Measurements from ENCODE around the gene SHLD1. TPM values are rescaled to one million over a fixed set of nuclear protein-coding genes. Genes with fewer than 3 reads are reported as not detected.
A peak's percentile ranks its signal among the peaks of the same experiment; 100 is the strongest.
"Not testable (repeated sequence)": the region's sequence is repeated elsewhere in the genome, so short reads cannot be mapped to it uniquely, and the experiment has no call there.

Gene SHLD1
- total RNA-seq, 2 donors from 2014 or later: 9.2 to 9.4 TPM

DNA sequence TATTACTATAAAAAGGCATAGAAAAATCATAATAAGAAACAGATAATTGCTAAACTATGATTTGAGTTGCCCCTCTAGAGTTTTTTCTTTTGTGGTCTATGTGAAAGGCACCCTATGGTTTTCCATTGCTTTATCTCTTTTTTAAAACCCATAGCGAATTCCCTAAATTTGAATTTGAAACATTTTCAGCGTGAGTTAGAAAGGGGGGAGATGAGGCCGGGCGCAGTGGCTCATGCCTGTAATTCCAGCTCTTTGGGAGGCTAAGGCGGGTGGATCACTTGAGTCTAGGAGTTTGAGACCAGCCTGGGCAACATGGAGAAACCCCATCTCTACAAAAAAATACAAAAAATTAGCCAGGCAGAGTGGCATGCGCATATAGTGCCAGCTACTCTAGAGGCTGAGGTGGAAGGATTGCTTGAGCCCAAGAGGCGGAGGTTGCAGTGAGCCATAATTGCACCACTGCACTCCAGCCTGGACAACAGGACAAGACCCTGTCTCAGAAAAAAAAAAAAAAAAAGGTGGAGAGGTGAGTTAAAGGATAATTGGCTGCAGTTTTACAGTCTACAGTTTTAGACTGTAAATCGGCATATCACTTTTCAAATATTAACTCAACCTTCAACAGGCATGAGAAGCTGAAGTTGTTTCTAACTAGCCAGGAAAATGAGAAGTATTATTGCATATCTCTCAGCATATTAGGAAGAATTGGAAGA lies 46.3 kb downstream of the SHLD1 start:
- no peaks in the 10 kb centered on the region for H3K9me3 ChIP-seq (ENCODE audit: control insufficient read depth, low read length, poor library complexity, severe bottlenecking)
- DNase-seq: no peak
- H3K27ac Mint-ChIP-seq: peak overlapping the region; percentile 53
- ATAC-seq: no peak
- peaks cover 5% of the 10 kb centered on the region for H3K36me3 Mint-ChIP-seq (ENCODE audit: low read depth)
- H3K4me1 Mint-ChIP-seq: peaks cover 4% of the 10 kb centered on the region
- no peak overlapping the region for H3K4me3 Mint-ChIP-seq
- H3K27me3 Mint-ChIP-seq: no peaks in the 10 kb centered on the region

DNA sequence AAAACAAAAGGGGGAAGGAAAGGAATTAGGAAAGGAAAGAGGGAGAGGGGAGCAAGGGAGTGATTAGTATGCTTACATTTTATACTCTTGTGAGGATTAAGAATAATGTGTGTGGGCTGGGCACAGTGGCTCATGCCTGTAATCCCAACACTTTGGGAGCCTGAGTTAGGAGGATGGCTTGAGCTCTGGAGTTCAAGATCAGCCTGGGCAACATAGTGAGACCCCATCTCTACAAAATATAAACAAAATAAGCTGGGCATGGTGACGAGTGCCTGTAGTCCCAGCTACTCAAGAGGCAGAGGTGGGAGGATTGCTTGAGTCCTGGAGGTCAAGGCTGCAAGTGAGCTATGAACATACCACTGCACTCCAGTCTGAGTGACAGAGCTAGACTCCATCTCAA lies 47.0 kb downstream of the SHLD1 start:
- ATAC-seq (no peak), DNase-seq (no peak)
- H3K4me1 Mint-ChIP-seq: peaks cover 6% of the 10 kb centered on the region
- no peaks in the 10 kb centered on the region for H3K27me3 Mint-ChIP-seq
- no peak overlapping the region for H3K4me3 Mint-ChIP-seq
- no peaks in the 10 kb centered on the region for H3K9me3 ChIP-seq (ENCODE audit: control insufficient read depth, low read length, poor library complexity, severe bottlenecking)
- peaks cover 5% of the 10 kb centered on the region for H3K36me3 Mint-ChIP-seq (ENCODE audit: low read depth)
- H3K27ac Mint-ChIP-seq: peak overlapping the region; percentile 53

DNA sequence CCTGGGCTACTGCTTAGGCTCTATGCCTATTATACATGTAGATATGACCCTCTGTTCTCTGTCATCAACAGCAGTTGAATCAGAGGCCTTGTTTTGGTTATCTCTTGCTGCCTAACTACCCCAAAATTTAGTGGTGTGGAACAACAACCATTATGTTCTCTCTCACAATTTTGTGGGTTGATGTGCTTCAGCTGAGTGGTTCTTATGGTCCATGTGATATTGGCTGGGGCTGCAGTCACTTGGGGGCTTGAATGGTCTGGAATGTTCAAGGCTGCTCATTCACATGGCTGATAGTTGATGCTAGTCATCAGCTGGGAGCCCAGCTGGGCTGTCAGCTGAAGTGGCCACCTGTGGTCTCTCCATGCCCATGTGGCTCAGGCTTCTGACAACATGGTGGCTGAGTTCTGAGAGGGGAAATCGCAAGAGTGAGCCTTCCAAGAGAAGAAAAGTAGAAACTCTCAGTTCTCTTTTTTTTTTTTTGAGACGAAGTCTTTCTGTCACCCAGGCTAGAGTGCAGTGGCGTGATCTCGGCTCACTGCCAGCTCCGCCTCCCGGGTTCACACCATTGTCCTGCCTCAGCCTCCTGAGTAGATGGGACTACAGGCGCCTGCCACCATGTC lies 47.8 kb downstream of the SHLD1 start:
- H3K27ac Mint-ChIP-seq: no peak overlapping the region

DNA sequence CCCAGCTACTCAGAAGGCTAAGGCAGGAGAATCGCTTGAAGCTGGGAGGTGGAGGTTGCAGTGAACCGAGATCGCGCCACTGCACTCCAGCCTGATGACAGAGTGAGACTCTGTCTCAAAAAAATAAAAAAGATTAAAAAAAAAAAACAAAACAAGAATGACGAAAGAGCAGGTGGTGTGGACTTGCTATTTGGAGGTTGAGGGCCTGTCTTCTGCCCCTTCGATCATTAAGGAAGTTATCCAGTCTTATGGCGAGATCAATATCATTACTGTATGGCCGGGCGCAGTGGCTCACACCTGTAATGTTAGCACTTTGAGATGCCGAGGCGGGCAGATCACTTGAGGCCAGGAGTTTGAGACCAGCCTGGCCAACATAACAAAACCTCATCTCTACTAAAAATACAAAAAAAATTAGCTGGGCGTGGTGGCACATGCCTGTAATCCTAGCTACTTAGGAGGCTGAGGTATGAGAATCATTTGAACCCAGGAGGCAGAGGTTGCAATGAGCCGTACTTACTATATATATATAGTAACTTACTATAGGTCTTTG lies 53.6 kb downstream of the SHLD1 start:
- ATAC-seq; H3K4me3 Mint-ChIP-seq; H3K9me3 ChIP-seq (ENCODE audit: control insufficient read depth, low read length, poor library complexity, severe bottlenecking); H3K36me3 Mint-ChIP-seq (ENCODE audit: low read depth); H3K27me3 Mint-ChIP-seq; DNase-seq: not testable (repeated sequence)
- Mint-ChIP-seq H3K4me1 (peaks cover 22% of the 10 kb centered on the region), H3K27ac (peak overlapping the region; percentile 27)

More for the DNA sequence above, 47.8 kb downstream of the SHLD1 start:
- peaks cover 5% of the 10 kb centered on the region for H3K36me3 Mint-ChIP-seq (ENCODE audit: low read depth)
- peak; percentile 55 for ATAC-seq
- DNase-seq: no peak
- no peak overlapping the region for H3K4me3 Mint-ChIP-seq
- no peaks in the 10 kb centered on the region for H3K27me3 Mint-ChIP-seq
- no peaks in the 10 kb centered on the region for H3K9me3 ChIP-seq (ENCODE audit: control insufficient read depth, low read length, poor library complexity, severe bottlenecking)
- H3K4me1 Mint-ChIP-seq: peaks cover 11% of the 10 kb centered on the region

DNA sequence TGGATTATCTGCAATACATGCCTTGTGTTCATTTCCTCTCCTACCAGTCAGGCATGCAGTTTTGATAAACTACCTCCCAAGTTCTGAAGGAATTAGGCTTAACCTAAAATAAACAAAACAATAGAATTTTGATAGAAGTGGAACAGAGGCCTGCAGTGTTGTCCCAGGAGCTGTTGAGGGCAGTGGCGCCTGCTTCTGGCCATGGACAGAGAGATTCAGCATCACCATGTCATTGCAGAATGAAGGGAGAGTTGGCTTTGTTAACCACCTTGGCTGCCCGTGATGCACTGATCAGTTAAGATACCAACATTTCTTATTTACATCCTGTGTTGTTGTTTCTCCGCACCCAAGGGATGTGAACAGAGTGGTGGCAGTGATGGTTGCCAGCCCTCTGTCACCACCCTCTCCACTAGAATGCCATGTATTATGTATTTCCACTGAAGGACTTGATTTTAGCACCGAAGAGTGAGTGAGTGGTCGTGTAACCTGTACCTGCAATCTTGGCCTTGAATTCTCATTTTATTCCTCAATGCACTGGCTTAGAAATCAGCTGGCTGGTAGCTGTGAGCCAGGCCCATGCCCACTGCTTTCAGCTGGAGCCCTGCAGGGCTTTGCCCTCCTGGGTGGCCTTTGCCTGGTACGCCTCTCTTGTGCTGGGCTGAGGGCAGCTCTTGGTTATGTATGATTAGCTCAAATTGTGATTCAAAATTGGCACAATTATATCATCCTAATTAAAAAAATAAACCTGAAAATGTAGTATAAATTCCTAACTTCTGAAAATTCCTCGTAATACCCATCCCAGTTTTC lies 56.5 kb downstream of the SHLD1 start:
- Mint-ChIP-seq H3K4me1 (peaks cover 28% of the 10 kb centered on the region), H3K27ac (peak overlapping the region; percentile 74), H3K36me3 (ENCODE audit: low read depth) (peaks cover 4% of the 10 kb centered on the region), H3K4me3 (no peak overlapping the region), H3K27me3 (no peaks in the 10 kb centered on the region)
- DNase-seq (no peak), ATAC-seq (no peak)
- H3K9me3 ChIP-seq (ENCODE audit: control insufficient read depth, low read length, poor library complexity, severe bottlenecking): no peaks in the 10 kb centered on the region

DNA sequence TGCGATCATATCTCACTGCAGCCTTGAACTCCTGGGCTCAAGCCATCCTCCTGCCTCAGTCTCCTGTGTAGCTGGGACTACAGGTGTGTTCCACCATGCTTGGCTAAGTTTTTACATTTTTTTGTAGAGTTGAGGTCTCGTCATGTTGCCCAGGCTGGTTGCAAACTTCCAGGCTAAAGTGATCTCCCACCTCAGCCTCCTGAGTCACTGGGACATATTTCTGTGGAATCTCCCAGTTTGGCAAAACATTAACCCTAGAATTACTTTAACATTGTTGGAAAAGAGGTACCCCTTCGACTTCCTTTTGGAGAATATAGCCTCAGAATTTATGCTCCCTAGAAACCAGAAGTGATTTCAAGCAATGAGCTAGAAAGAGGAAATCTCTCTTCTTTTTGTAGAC lies 57.2 kb downstream of the SHLD1 start:
- no peaks in the 10 kb centered on the region for H3K9me3 ChIP-seq (ENCODE audit: control insufficient read depth, low read length, poor library complexity, severe bottlenecking)
- no peak for ATAC-seq
- Mint-ChIP-seq H3K4me3 (no peak overlapping the region), H3K27me3 (no peaks in the 10 kb centered on the region), H3K36me3 (ENCODE audit: low read depth) (peaks cover 4% of the 10 kb centered on the region), H3K27ac (no peak overlapping the region), H3K4me1 (peaks cover 23% of the 10 kb centered on the region)
- DNase-seq: no peak

DNA sequence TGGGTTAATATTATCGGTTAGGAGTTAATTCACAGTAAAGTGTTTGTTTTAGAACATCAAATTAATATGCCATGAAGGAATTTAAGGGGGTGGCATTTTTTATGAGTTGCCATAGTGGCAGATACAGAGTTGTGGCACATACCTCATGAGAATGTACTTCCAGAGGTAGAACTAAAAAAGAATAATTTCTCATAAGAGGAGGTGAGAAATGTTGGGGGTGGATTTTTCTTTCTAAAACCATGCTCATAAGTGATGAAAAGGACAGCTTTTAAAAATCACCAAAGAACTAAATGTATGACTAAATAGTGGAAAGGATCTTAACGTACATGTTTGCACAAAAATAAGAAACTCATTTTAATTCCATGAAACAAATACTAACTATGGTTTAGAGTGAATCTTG lies 58.7 kb downstream of the SHLD1 start:
- Mint-ChIP-seq H3K36me3 (ENCODE audit: low read depth) (peaks cover 4% of the 10 kb centered on the region), H3K27me3 (no peaks in the 10 kb centered on the region), H3K27ac (no peak overlapping the region), H3K4me3 (no peak overlapping the region), H3K4me1 (peaks cover 23% of the 10 kb centered on the region)
- DNase-seq (no peak), ATAC-seq (no peak)
- H3K9me3 ChIP-seq (ENCODE audit: control insufficient read depth, low read length, poor library complexity, severe bottlenecking): no peaks in the 10 kb centered on the region

DNA sequence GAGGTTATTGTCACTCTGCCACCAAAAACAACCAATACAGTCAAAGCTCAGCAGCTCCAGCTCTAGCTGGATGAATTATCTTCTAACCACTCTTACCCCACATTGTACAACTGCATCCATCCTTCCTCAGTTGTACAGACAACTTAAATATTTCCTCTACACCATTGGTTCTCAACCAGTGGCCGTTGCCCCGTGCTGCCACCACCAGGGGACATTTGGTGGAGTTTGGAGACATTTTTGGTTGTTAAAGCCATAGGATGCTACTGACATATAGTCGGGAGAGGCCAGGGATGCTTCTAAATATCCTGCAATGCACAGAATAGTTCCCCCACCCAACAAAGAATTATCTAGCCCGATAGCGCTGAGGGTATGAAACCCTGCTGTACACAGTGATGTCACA lies 59.3 kb downstream of the SHLD1 start:
- Mint-ChIP-seq H3K4me1 (peaks cover 21% of the 10 kb centered on the region), H3K27me3 (no peaks in the 10 kb centered on the region), H3K36me3 (ENCODE audit: low read depth) (peaks cover 4% of the 10 kb centered on the region), H3K4me3 (no peak overlapping the region), H3K27ac (no peak overlapping the region)
- ATAC-seq: no peak
- H3K9me3 ChIP-seq (ENCODE audit: control insufficient read depth, low read length, poor library complexity, severe bottlenecking): no peaks in the 10 kb centered on the region
- DNase-seq: no peak

DNA sequence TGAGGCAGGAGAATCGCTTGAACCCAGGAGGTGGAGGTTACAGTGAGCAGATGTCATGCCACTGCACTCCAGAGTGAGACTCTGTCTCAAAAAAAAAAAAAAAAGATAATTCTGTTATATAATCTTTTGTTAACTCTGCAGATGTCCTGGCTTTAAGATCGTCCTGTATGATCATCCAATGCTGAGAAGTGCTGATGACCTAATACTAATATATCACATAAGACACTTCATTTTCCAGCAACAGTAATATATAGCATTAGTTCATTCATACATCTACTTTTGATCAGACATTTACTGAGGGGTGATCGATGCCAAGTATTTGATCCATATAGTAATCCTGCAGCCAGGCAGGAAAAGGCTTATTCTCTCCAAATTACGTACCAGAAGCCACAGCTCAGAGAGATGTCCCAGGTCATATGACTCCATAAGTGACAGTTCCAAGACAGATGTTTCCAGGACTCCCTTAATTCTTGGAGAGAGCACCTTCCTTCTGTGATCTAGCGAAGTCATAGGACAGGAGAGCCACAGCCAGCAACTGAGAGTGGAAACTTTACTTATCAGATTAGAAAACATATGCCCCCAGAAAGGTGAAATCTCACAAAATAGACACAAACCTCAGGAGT lies 60.7 kb downstream of the SHLD1 start:
- no peak for DNase-seq
- ATAC-seq: no peak
- H3K4me1 Mint-ChIP-seq: peaks cover 21% of the 10 kb centered on the region
- H3K4me3 Mint-ChIP-seq: no peak overlapping the region
- no peak overlapping the region for H3K27ac Mint-ChIP-seq
- peaks cover 4% of the 10 kb centered on the region for H3K36me3 Mint-ChIP-seq (ENCODE audit: low read depth)
- H3K27me3 Mint-ChIP-seq: no peaks in the 10 kb centered on the region
- no peaks in the 10 kb centered on the region for H3K9me3 ChIP-seq (ENCODE audit: control insufficient read depth, low read length, poor library complexity, severe bottlenecking)

DNA sequence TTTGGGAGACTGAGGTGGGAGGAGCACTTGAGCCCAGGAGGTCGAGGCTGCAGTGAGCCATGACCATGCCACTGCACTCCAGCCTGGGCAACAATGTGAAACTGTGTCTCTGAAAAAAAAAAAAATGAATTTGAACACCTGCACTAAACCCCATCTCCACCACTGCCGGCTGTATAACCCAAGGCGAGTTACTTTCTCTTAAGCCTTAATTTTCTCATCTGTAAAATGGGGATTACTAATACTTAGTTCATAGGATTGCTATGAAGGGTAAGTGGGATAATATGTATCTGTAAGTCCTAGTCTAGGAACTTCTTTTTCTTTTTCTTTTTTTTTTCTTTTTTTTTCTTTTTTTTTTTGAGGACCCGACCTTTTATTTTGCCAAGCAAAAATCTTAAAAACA lies 61.5 kb downstream of the SHLD1 start:
- Mint-ChIP-seq H3K27me3 (no peaks in the 10 kb centered on the region), H3K36me3 (ENCODE audit: low read depth) (peaks cover 2% of the 10 kb centered on the region), H3K4me1 (peaks cover 14% of the 10 kb centered on the region), H3K27ac (no peak overlapping the region), H3K4me3 (no peak overlapping the region)
- no peaks in the 10 kb centered on the region for H3K9me3 ChIP-seq (ENCODE audit: control insufficient read depth, low read length, poor library complexity, severe bottlenecking)
- DNase-seq (no peak), ATAC-seq (no peak)

DNA sequence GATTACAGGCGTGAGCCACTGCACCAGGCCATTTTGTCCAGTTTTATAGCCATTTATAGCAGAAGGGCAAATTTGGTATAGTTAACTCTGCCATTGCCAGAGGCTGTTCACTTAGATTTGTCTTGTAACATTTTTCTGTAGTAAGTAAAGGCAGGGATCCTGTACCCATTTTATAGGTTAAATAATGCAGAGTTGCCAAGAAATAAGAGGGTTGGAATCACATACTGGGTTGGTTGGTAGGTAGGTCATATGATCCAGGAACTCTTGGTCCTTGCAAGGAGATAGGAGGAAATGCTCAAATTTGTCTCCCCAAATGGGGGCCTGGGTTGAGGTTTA lies 68.1 kb downstream of the SHLD1 start:
- Mint-ChIP-seq H3K36me3 (ENCODE audit: low read depth) (peaks cover 6% of the 10 kb centered on the region), H3K27me3 (no peaks in the 10 kb centered on the region), H3K4me3 (no peak overlapping the region), H3K27ac (peak overlapping the region; percentile 69), H3K4me1 (peaks cover 10% of the 10 kb centered on the region)
- no peaks in the 10 kb centered on the region for H3K9me3 ChIP-seq (ENCODE audit: control insufficient read depth, low read length, poor library complexity, severe bottlenecking)
- DNase-seq (no peak), ATAC-seq (no peak)

DNA sequence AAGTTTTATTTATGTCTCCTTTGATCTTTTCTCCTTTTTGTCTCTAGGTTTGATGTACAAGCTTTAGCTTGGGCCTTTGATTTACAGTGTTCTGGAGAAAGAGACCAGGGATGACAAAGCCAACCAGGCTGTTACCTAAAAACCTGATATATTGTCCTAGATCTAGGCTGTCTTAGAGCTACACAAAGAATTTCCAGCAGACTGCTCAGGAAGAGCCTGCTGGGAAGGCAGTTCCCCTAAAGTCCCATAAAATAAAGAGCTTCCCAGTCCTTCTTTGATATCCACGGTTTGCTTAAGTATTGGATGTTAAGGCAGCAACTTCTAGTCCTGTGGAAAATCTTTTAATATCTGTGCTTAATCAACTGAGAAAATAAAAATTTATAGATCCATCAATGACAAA lies 70.5 kb downstream of the SHLD1 start:
- Mint-ChIP-seq H3K27me3 (no peaks in the 10 kb centered on the region), H3K4me3 (no peak overlapping the region), H3K4me1 (peaks cover 16% of the 10 kb centered on the region), H3K36me3 (ENCODE audit: low read depth) (peaks cover 10% of the 10 kb centered on the region), H3K27ac (peak overlapping the region; percentile 14)
- DNase-seq (no peak), ATAC-seq (no peak)
- H3K9me3 ChIP-seq (ENCODE audit: control insufficient read depth, low read length, poor library complexity, severe bottlenecking): no peaks in the 10 kb centered on the region

DNA sequence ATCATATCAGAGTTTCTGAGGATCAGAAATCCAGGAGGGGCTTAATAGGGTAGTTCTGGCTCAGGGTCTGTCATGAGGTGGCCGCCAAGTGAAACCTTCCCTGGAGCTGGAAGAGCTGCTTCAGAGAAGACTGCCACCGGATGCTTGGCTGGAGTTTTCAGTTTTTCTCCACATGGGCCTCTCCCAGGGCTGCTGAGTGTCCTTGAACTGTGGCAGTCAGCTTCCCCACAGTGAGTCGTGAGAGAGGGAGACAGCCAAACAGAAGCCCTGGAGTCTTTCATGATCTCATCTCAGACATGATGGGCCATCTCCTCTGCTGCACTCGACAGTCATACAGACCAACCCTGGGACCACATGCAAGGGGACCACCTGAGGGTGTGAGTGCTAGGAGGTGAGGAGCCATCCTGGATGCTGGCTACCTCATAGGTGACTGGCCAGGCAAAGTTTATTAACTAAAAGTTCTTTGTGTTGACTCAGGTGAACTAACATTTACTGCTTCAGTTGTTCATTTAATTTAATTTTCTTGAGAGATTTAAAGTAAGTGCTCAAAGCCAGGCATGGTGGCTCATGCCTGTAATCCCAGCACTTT lies 71.5 kb downstream of the SHLD1 start:
- ATAC-seq: no peak
- DNase-seq: no peak
- Mint-ChIP-seq H3K4me3 (no peak overlapping the region), H3K4me1 (peaks cover 16% of the 10 kb centered on the region), H3K36me3 (ENCODE audit: low read depth) (peaks cover 10% of the 10 kb centered on the region), H3K27me3 (no peaks in the 10 kb centered on the region), H3K27ac (peak overlapping the region; percentile 14)
- H3K9me3 ChIP-seq (ENCODE audit: control insufficient read depth, low read length, poor library complexity, severe bottlenecking): no peaks in the 10 kb centered on the region
